ENCODE data around the gene ZNF692.

The ZNF692 gene

GRCh38 chr1:248856176-248856575 lies 2.7 kb downstream of the ZNF692 start:
- TF ChIP-seq CTCF (IDR thresholded peaks at IDR 0.05): no peak

- no peak for TF ChIP-seq CTCF (IDR thresholded peaks at IDR 0.05)
Observed at GRCh38 chr1:248855580-248855979, 3.3 kb downstream of the ZNF692 start.

- no peak for TF ChIP-seq CTCF (IDR thresholded peaks at IDR 0.05)
Observed at GRCh38 chr1:248853663-248854375, 5.1 kb downstream of the ZNF692 start.

GRCh38 chr1:248852481-248853405 lies 6.1 kb downstream of the ZNF692 start:
- TF ChIP-seq CTCF (IDR thresholded peaks at IDR 0.05): no peak

GRCh38 chr1:248851390-248851789 lies 7.5 kb downstream of the ZNF692 start:
- no peak for TF ChIP-seq CTCF (IDR thresholded peaks at IDR 0.05)

GRCh38 chr1:248850536-248851251 lies 8.2 kb downstream of the ZNF692 start:
- no peak for TF ChIP-seq CTCF (IDR thresholded peaks at IDR 0.05)

- no peak for TF ChIP-seq CTCF (IDR thresholded peaks at IDR 0.05)
Observed at GRCh38 chr1:248850124-248850523, 8.8 kb downstream of the ZNF692 start.
